Measurements from ENCODE around the gene TRPC4AP.

The TRPC4AP gene

GRCh38 chr20:34986311-34987287 is 106.0 kb downstream of the TRPC4AP start:
- no peak for DNase-seq

- no peak for DNase-seq
These were observed 106.9 kb downstream of the TRPC4AP start for GRCh38 chr20:34985461-34986310.

GRCh38 chr20:34984756-34985261 is 107.8 kb downstream of the TRPC4AP start:
- no peak for DNase-seq

- DNase-seq: no peak
These were observed 108.4 kb downstream of the TRPC4AP start for GRCh38 chr20:34983995-34984735.

- no peak for DNase-seq
These were observed 109.4 kb downstream of the TRPC4AP start for GRCh38 chr20:34983089-34983820.

- no peak for DNase-seq
These were observed 110.1 kb downstream of the TRPC4AP start for GRCh38 chr20:34982270-34983088.

- peak; percentile 38 for DNase-seq
These were observed 111.9 kb downstream of the TRPC4AP start for GRCh38 chr20:34980543-34981233.

- no peak for DNase-seq
These were observed 113.0 kb downstream of the TRPC4AP start for GRCh38 chr20:34979366-34980153.

- no peak for DNase-seq
These were observed 114.4 kb downstream of the TRPC4AP start for GRCh38 chr20:34978092-34978744.

GRCh38 chr20:34977365-34978091 is 115.1 kb downstream of the TRPC4AP start:
- DNase-seq: no peak

GRCh38 chr20:34976286-34976685 is 116.3 kb downstream of the TRPC4AP start:
- no peak for DNase-seq

GRCh38 chr20:34974246-34974645 is 118.4 kb downstream of the TRPC4AP start:
- no peak for DNase-seq

- DNase-seq: no peak
These were observed 120.9 kb downstream of the TRPC4AP start for GRCh38 chr20:34971561-34972235.

- no peak for DNase-seq
These were observed 121.6 kb downstream of the TRPC4AP start for GRCh38 chr20:34970846-34971560.

- DNase-seq: no peak
These were observed 122.3 kb downstream of the TRPC4AP start for GRCh38 chr20:34970193-34970840.

- DNase-seq: no peak
These were observed 124.4 kb downstream of the TRPC4AP start for GRCh38 chr20:34968042-34968775.

All from NCI-H510A treated with DMSO at 0.1 percent for 48 hours (cell line).